ENCODE results near the gene ATXN1. TPM values are rescaled to one million over a fixed set of nuclear protein-coding genes. Genes with fewer than 3 reads are reported as not detected.
A peak's percentile ranks its signal among the peaks of the same experiment; 100 is the strongest.

Gene ATXN1
- total RNA-seq, 2 donors from 2014 or later = 41.0 to 115 TPM

- Mint-ChIP-seq H3K27ac (peak overlapping the region; percentile 94), H3K9me3 (no peaks in the 10 kb centered on the region), H3K36me3 (ENCODE audit: low read depth) (peaks cover 42% of the 10 kb centered on the region), H3K4me1 (peaks cover 85% of the 10 kb centered on the region), H3K27me3 (no peaks in the 10 kb centered on the region), H3K4me3 (peak overlapping the region; percentile 79)
- no peak for ATAC-seq (replicated peaks)
These were observed 274.6 kb downstream of the ATXN1 start for GRCh38 chr6:16486661-16487060.

GRCh38 chr6:16483315-16483875, 277.9 kb downstream of the ATXN1 start:
- ATAC-seq (replicated peaks) = peak; percentile 49
- peaks cover 71% of the 10 kb centered on the region for H3K36me3 Mint-ChIP-seq (ENCODE audit: low read depth)

GRCh38 chr6:16482702-16483314, 278.5 kb downstream of the ATXN1 start:
- H3K9me3 Mint-ChIP-seq = no peaks in the 10 kb centered on the region
- H3K36me3 Mint-ChIP-seq (ENCODE audit: low read depth) = peaks cover 77% of the 10 kb centered on the region
- no peak for ATAC-seq (replicated peaks)
- peak overlapping the region; percentile 79 for H3K4me3 Mint-ChIP-seq
- H3K27ac Mint-ChIP-seq = peak overlapping the region; percentile 94
- peaks cover 78% of the 10 kb centered on the region for H3K4me1 Mint-ChIP-seq
- H3K27me3 Mint-ChIP-seq = no peaks in the 10 kb centered on the region

More at GRCh38 chr6:16483315-16483875, 277.9 kb downstream of the ATXN1 start:
- H3K4me3 Mint-ChIP-seq = peak overlapping the region; percentile 79
- H3K9me3 Mint-ChIP-seq = no peaks in the 10 kb centered on the region
- peak overlapping the region; percentile 94 for H3K27ac Mint-ChIP-seq
- no peaks in the 10 kb centered on the region for H3K27me3 Mint-ChIP-seq
- peaks cover 83% of the 10 kb centered on the region for H3K4me1 Mint-ChIP-seq

GRCh38 chr6:16481697-16482399, 279.4 kb downstream of the ATXN1 start:
- Mint-ChIP-seq H3K4me3 (peak overlapping the region; percentile 79), H3K27me3 (no peaks in the 10 kb centered on the region), H3K9me3 (no peaks in the 10 kb centered on the region), H3K36me3 (ENCODE audit: low read depth) (peaks cover 87% of the 10 kb centered on the region), H3K4me1 (peaks cover 77% of the 10 kb centered on the region), H3K27ac (peak overlapping the region; percentile 94)
- ATAC-seq (replicated peaks) = peak; percentile 83

GRCh38 chr6:16480763-16481560, 280.3 kb downstream of the ATXN1 start:
- no peak for ATAC-seq (replicated peaks)
- H3K9me3 Mint-ChIP-seq = no peaks in the 10 kb centered on the region
- H3K36me3 Mint-ChIP-seq (ENCODE audit: low read depth) = peaks cover 88% of the 10 kb centered on the region
- peak overlapping the region; percentile 94 for H3K27ac Mint-ChIP-seq
- no peaks in the 10 kb centered on the region for H3K27me3 Mint-ChIP-seq
- peak overlapping the region; percentile 79 for H3K4me3 Mint-ChIP-seq
- H3K4me1 Mint-ChIP-seq = peaks cover 73% of the 10 kb centered on the region

GRCh38 chr6:16477367-16478149, 283.7 kb downstream of the ATXN1 start:
- no peak for ATAC-seq (replicated peaks)
- no peaks in the 10 kb centered on the region for H3K27me3 Mint-ChIP-seq
- peak overlapping the region; percentile 88 for H3K27ac Mint-ChIP-seq
- H3K36me3 Mint-ChIP-seq (ENCODE audit: low read depth) = peaks cover 83% of the 10 kb centered on the region
- peaks cover 68% of the 10 kb centered on the region for H3K4me1 Mint-ChIP-seq
- H3K4me3 Mint-ChIP-seq = peak overlapping the region; percentile 50
- H3K9me3 Mint-ChIP-seq = peaks cover 4% of the 10 kb centered on the region

GRCh38 chr6:16476861-16477260, 284.4 kb downstream of the ATXN1 start:
- peaks cover 79% of the 10 kb centered on the region for H3K36me3 Mint-ChIP-seq (ENCODE audit: low read depth)
- no peak for ATAC-seq (replicated peaks)
- H3K27me3 Mint-ChIP-seq = no peaks in the 10 kb centered on the region
- H3K27ac Mint-ChIP-seq = peak overlapping the region; percentile 88
- H3K4me1 Mint-ChIP-seq = peaks cover 67% of the 10 kb centered on the region
- H3K9me3 Mint-ChIP-seq = peaks cover 4% of the 10 kb centered on the region
- H3K4me3 Mint-ChIP-seq = peak overlapping the region; percentile 50

- H3K36me3 Mint-ChIP-seq (ENCODE audit: low read depth) = peaks cover 73% of the 10 kb centered on the region
- H3K4me1 Mint-ChIP-seq = peaks cover 64% of the 10 kb centered on the region
- no peaks in the 10 kb centered on the region for H3K27me3 Mint-ChIP-seq
- ATAC-seq (replicated peaks) = no peak
- H3K9me3 Mint-ChIP-seq = peaks cover 4% of the 10 kb centered on the region
- H3K27ac Mint-ChIP-seq = peak overlapping the region; percentile 88
- H3K4me3 Mint-ChIP-seq = peak overlapping the region; percentile 54
These were observed 285.8 kb downstream of the ATXN1 start for GRCh38 chr6:16475494-16475781.

GRCh38 chr6:16474772-16475493, 286.3 kb downstream of the ATXN1 start:
- peak overlapping the region; percentile 54 for H3K4me3 Mint-ChIP-seq
- peak overlapping the region; percentile 88 for H3K27ac Mint-ChIP-seq
- peaks cover 60% of the 10 kb centered on the region for H3K4me1 Mint-ChIP-seq
- H3K36me3 Mint-ChIP-seq (ENCODE audit: low read depth) = peaks cover 68% of the 10 kb centered on the region
- ATAC-seq (replicated peaks) = peak; percentile 66
- H3K9me3 Mint-ChIP-seq = peaks cover 4% of the 10 kb centered on the region
- H3K27me3 Mint-ChIP-seq = no peaks in the 10 kb centered on the region

GRCh38 chr6:16473908-16474771, 287.1 kb downstream of the ATXN1 start:
- H3K36me3 Mint-ChIP-seq (ENCODE audit: low read depth) = peaks cover 67% of the 10 kb centered on the region
- peak overlapping the region; percentile 54 for H3K4me3 Mint-ChIP-seq
- peak overlapping the region; percentile 88 for H3K27ac Mint-ChIP-seq
- ATAC-seq (replicated peaks) = peak; percentile 3
- peaks cover 4% of the 10 kb centered on the region for H3K9me3 Mint-ChIP-seq
- H3K4me1 Mint-ChIP-seq = peaks cover 60% of the 10 kb centered on the region
- H3K27me3 Mint-ChIP-seq = no peaks in the 10 kb centered on the region

GRCh38 chr6:16473184-16473907, 287.9 kb downstream of the ATXN1 start:
- H3K4me3 Mint-ChIP-seq = peak overlapping the region; percentile 54
- peaks cover 4% of the 10 kb centered on the region for H3K9me3 Mint-ChIP-seq
- H3K36me3 Mint-ChIP-seq (ENCODE audit: low read depth) = peaks cover 62% of the 10 kb centered on the region
- no peaks in the 10 kb centered on the region for H3K27me3 Mint-ChIP-seq
- peak; percentile 44 for ATAC-seq (replicated peaks)
- peaks cover 55% of the 10 kb centered on the region for H3K4me1 Mint-ChIP-seq
- H3K27ac Mint-ChIP-seq = peak overlapping the region; percentile 88

- no peak for ATAC-seq (replicated peaks)
- peak overlapping the region; percentile 54 for H3K4me3 Mint-ChIP-seq
- H3K27me3 Mint-ChIP-seq = no peaks in the 10 kb centered on the region
- peaks cover 54% of the 10 kb centered on the region for H3K36me3 Mint-ChIP-seq (ENCODE audit: low read depth)
- H3K27ac Mint-ChIP-seq = peak overlapping the region; percentile 88
- H3K4me1 Mint-ChIP-seq = peaks cover 51% of the 10 kb centered on the region
- H3K9me3 Mint-ChIP-seq = peaks cover 4% of the 10 kb centered on the region
These were observed 288.8 kb downstream of the ATXN1 start for GRCh38 chr6:16472349-16473069.
